Measurements from ENCODE around the gene CD68.

GRCh38 chr17:7610641-7611040 is 31.2 kb downstream of the CD68 start:
- TF ChIP-seq, protein P1, sequence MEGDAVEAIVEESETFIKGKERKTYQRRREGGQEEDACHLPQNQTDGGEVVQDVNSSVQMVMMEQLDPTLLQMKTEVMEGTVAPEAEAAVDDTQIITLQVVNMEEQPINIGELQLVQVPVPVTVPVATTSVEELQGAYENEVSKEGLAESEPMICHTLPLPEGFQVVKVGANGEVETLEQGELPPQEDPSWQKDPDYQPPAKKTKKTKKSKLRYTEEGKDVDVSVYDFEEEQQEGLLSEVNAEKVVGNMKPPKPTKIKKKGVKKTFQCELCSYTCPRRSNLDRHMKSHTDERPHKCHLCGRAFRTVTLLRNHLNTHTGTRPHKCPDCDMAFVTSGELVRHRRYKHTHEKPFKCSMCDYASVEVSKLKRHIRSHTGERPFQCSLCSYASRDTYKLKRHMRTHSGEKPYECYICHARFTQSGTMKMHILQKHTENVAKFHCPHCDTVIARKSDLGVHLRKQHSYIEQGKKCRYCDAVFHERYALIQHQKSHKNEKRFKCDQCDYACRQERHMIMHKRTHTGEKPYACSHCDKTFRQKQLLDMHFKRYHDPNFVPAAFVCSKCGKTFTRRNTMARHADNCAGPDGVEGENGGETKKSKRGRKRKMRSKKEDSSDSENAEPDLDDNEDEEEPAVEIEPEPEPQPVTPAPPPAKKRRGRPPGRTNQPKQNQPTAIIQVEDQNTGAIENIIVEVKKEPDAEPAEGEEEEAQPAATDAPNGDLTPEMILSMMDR (IDR thresholded peaks at IDR 0.05; ENCODE audit: insufficient read depth, low read length, poor library complexity, severe bottlenecking): no peak
- TF ChIP-seq EZH2phosphoT487 (conservative IDR thresholded peaks at IDR 0.05; ENCODE audit: low read length): no peak
